Osteocyte (in vitro differentiated cells): Measurements from ENCODE around the gene FRMD3. TPM values are rescaled to one million over a fixed set of nuclear protein-coding genes. Genes with fewer than 3 reads are reported as not detected.

Source experiments
- DNase-seq: peaks from one replicate; pipeline ENCODE4 v3.0.0; 2021; ENCODE audit warnings: mixed read lengths; ENCODE audit not compliant: unreplicated experiment; ENCODE audit errors: extremely low spot score
- H3K27ac Mint-ChIP-seq: one replicate; pipeline ENCODE4 v1.8.0; 2021; ENCODE audit warnings: mild to moderate bottlenecking, mixed read lengths; ENCODE audit not compliant: unreplicated experiment
- H3K27me3 Mint-ChIP-seq: one replicate; pipeline ENCODE4 v1.8.0; 2021; ENCODE audit warnings: mixed read lengths; ENCODE audit not compliant: unreplicated experiment
- H3K36me3 Mint-ChIP-seq: one replicate; pipeline ENCODE4 v1.8.0; 2021; ENCODE audit warnings: mixed read lengths; ENCODE audit not compliant: unreplicated experiment
- H3K4me1 Mint-ChIP-seq: one replicate; pipeline ENCODE4 v1.8.0; 2021; ENCODE audit warnings: mixed read lengths; ENCODE audit not compliant: unreplicated experiment
- H3K4me3 Mint-ChIP-seq: one replicate; pipeline ENCODE4 v1.8.0; 2021; ENCODE audit warnings: mild to moderate bottlenecking, moderate library complexity, mixed read lengths; ENCODE audit not compliant: unreplicated experiment
- H3K9me3 Mint-ChIP-seq: one replicate; pipeline ENCODE4 v1.8.0; 2021; ENCODE audit warnings: mixed read lengths; ENCODE audit not compliant: unreplicated experiment
- total RNA-seq: library from RNA; stranded (reverse); gene quantifications from 2 replicates; pipeline ENCODE4 v1.2.1, GENCODE V29; 2021
- TF ChIP-seq, protein P1 (sequence below): fragments of 200-600 bp; sonication (generic); IDR thresholded peaks from 2 replicates; pipeline ENCODE4 v1.5.0; 2021; ENCODE audit warnings: antibody characterized with exemption, mild to moderate bottlenecking, moderate library complexity

FRMD3 gene
- total RNA-seq, 1 donor from 2014 or later: 0.35 TPM

DNA sequence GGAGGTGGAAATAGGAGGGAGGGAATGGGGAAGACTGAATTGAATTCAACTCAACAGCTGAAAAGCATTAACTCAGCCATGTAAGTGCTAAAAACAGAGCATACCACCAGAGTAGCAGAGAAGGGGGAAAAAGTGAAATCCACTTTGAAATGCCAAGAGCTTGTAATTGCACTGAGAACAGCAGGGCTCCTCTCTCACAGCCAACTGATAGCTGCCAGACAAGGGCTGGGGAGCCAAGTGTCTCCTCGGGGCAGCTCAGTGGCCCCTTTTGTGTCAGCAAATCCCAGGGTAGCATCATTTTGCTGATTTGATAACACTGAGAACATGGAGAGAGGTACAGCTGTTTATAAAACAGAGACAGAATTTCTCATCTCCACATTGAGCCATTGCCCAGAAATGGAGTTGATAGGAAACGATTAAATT is 182.5 kb downstream of the FRMD3 start:
- H3K27me3 Mint-ChIP-seq: no peaks in the 10 kb centered on the region
- TF ChIP-seq, protein P1, sequence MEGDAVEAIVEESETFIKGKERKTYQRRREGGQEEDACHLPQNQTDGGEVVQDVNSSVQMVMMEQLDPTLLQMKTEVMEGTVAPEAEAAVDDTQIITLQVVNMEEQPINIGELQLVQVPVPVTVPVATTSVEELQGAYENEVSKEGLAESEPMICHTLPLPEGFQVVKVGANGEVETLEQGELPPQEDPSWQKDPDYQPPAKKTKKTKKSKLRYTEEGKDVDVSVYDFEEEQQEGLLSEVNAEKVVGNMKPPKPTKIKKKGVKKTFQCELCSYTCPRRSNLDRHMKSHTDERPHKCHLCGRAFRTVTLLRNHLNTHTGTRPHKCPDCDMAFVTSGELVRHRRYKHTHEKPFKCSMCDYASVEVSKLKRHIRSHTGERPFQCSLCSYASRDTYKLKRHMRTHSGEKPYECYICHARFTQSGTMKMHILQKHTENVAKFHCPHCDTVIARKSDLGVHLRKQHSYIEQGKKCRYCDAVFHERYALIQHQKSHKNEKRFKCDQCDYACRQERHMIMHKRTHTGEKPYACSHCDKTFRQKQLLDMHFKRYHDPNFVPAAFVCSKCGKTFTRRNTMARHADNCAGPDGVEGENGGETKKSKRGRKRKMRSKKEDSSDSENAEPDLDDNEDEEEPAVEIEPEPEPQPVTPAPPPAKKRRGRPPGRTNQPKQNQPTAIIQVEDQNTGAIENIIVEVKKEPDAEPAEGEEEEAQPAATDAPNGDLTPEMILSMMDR: no peak
- no peak overlapping the region for H3K4me3 Mint-ChIP-seq
- H3K27ac Mint-ChIP-seq: no peak overlapping the region
- H3K4me1 Mint-ChIP-seq: no peaks in the 10 kb centered on the region
- DNase-seq: no peak
- peaks cover 8% of the 10 kb centered on the region for H3K9me3 Mint-ChIP-seq
- H3K36me3 Mint-ChIP-seq: no peaks in the 10 kb centered on the region

DNA sequence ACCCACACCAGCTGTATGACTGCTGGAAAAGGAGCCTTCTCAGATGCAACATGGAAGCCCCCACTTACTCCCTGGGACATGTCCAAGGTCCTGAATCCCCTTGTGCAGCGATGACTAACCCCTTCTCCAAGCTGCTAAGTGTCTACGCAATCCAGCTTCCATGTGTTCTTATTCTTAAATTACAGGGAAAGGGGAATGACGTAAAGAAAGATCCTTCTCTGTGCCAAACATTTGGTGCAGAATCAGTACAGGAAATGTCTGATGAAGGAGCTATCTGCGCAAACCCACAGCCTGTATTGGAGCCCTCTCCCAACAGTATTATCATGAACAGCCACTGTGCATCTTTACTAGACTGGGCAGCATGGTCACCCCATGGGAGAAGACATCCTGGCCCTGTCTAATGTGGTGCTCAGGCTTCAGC is 183.2 kb downstream of the FRMD3 start:
- H3K36me3 Mint-ChIP-seq: no peaks in the 10 kb centered on the region
- no peak for DNase-seq
- no peak overlapping the region for H3K4me3 Mint-ChIP-seq
- TF ChIP-seq, protein P1: no peak
- H3K9me3 Mint-ChIP-seq: peaks cover 8% of the 10 kb centered on the region
- H3K27me3 Mint-ChIP-seq: no peaks in the 10 kb centered on the region
- H3K27ac Mint-ChIP-seq: no peak overlapping the region
- H3K4me1 Mint-ChIP-seq: no peaks in the 10 kb centered on the region

DNA sequence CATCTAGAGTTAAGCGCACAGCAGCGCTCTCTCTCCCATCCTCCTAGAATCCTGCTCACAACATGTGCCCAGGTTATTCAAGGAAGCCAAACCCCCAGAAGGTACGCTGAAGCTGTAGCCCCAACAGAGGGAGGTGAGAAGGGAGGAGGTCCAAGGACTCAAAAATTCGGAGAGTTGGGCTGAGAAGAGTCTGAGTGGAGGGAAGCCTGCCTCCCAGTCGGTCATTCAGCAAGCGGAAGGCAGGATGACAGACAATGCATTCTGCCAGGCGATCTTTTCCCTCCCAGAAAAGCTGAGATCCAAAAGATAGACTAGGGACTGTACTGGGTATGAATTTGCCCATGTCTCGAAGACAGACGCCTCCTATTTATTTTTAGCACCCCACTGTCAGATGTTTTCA is 189.2 kb downstream of the FRMD3 start:
- DNase-seq: no peak
- H3K9me3 Mint-ChIP-seq: no peaks in the 10 kb centered on the region
- no peak overlapping the region for H3K27ac Mint-ChIP-seq
- TF ChIP-seq, protein P1: no peak
- H3K27me3 Mint-ChIP-seq: no peaks in the 10 kb centered on the region
- H3K4me1 Mint-ChIP-seq: no peaks in the 10 kb centered on the region
- H3K4me3 Mint-ChIP-seq: no peak overlapping the region
- H3K36me3 Mint-ChIP-seq: no peaks in the 10 kb centered on the region

- Mint-ChIP-seq H3K27ac (no peak overlapping the region), H3K27me3 (no peaks in the 10 kb centered on the region), H3K4me3 (no peak overlapping the region), H3K36me3 (no peaks in the 10 kb centered on the region), H3K9me3 (no peaks in the 10 kb centered on the region), H3K4me1 (no peaks in the 10 kb centered on the region)
- TF ChIP-seq, protein P1: no peak
- no peak for DNase-seq
These were observed 191.4 kb downstream of the FRMD3 start for GRCh38 chr9:83346655-83347420.

- H3K4me1 Mint-ChIP-seq: no peaks in the 10 kb centered on the region
These were observed 194.7 kb downstream of the FRMD3 start for GRCh38 chr9:83343366-83343999.

More at GRCh38 chr9:83343366-83343999, 194.7 kb downstream of the FRMD3 start:
- no peak for DNase-seq
- Mint-ChIP-seq H3K27me3 (no peaks in the 10 kb centered on the region), H3K9me3 (no peaks in the 10 kb centered on the region), H3K27ac (no peak overlapping the region), H3K36me3 (no peaks in the 10 kb centered on the region), H3K4me3 (no peak overlapping the region)
- TF ChIP-seq, protein P1: no peak
